Activated T-cell treated with anti-CD3 and anti-CD28 coated beads for 1 hour (primary cell): ENCODE data around the gene ANKRD42.
"Not testable (repeated sequence)": the region's sequence is repeated elsewhere in the genome, so short reads cannot be mapped to it uniquely, and the experiment has no call there.

Source experiments
- DNase-seq: peaks from one replicate; pipeline ENCODE4 v3.0.0-alpha.2; 2020; ENCODE audit warnings: low read depth

Gene ANKRD42

GRCh38 chr11:83241291-83241946 lies 47.9 kb downstream of the ANKRD42 start:
- no peak for DNase-seq

- no peak for DNase-seq
Measured at GRCh38 chr11:83249445-83249844, 55.9 kb downstream of the ANKRD42 start.

GRCh38 chr11:83249972-83250593 lies 56.6 kb downstream of the ANKRD42 start:
- no peak for DNase-seq

- DNase-seq: no peak
Measured at GRCh38 chr11:83252266-83252665, 58.8 kb downstream of the ANKRD42 start.

GRCh38 chr11:83252941-83253340 lies 59.4 kb downstream of the ANKRD42 start:
- no peak for DNase-seq

- DNase-seq: no peak
Measured at GRCh38 chr11:83255366-83255765, 61.9 kb downstream of the ANKRD42 start.

- DNase-seq: no peak
Measured at GRCh38 chr11:83256602-83257340, 63.3 kb downstream of the ANKRD42 start.

- no peak for DNase-seq
Measured at GRCh38 chr11:83257761-83258168, 64.3 kb downstream of the ANKRD42 start.

GRCh38 chr11:83259559-83259958 lies 66.0 kb downstream of the ANKRD42 start:
- DNase-seq: no peak

- DNase-seq: no peak
Measured at GRCh38 chr11:83265331-83265730, 71.8 kb downstream of the ANKRD42 start.

- DNase-seq: not testable (repeated sequence)
Measured at GRCh38 chr11:83269080-83269479, 75.6 kb downstream of the ANKRD42 start.

GRCh38 chr11:83271734-83272133 lies 78.2 kb downstream of the ANKRD42 start:
- not testable (repeated sequence) for DNase-seq

GRCh38 chr11:83272627-83273026 lies 79.1 kb downstream of the ANKRD42 start:
- DNase-seq: no peak

- no peak for DNase-seq
Measured at GRCh38 chr11:83275888-83276641, 82.6 kb downstream of the ANKRD42 start.

- DNase-seq: no peak
Measured at GRCh38 chr11:83278351-83278750, 84.8 kb downstream of the ANKRD42 start.

GRCh38 chr11:83280256-83280655 lies 86.7 kb downstream of the ANKRD42 start:
- DNase-seq: no peak

GRCh38 chr11:83282084-83282716 lies 88.7 kb downstream of the ANKRD42 start:
- DNase-seq: no peak

GRCh38 chr11:83284501-83285150 lies 91.1 kb downstream of the ANKRD42 start:
- DNase-seq: no peak

GRCh38 chr11:83285151-83285770 lies 91.7 kb downstream of the ANKRD42 start:
- DNase-seq: no peak

- DNase-seq: peak; percentile 84
Measured at GRCh38 chr11:83285771-83286528, 92.4 kb downstream of the ANKRD42 start, which contains the start of gene CCDC90B. CCDC90B (minus strand) TSS chr11:83286367; CDS start chr11:83285972, 395 bp downstream.
